Neural cell (in vitro differentiated cells): ENCODE measurements around the gene CCDC43. TPM values are rescaled to one million over a fixed set of nuclear protein-coding genes. Genes with fewer than 3 reads are reported as not detected.

Experiments used
- H2AFZ ChIP-seq: fragments of 200-600, 300-800 bp; sonication (generic), shearing (Covaris generic); 2 replicates; pipeline ENCODE4 v1.6.0; 2014; ENCODE audit warnings: low read depth, mild to moderate bottlenecking, antibody characterized with exemption, low read length, moderate library complexity
- H3F3A ChIP-seq: fragments of 200-600 bp; shearing (Covaris generic); 2 replicates; pipeline ENCODE4 v1.6.1; 2016; ENCODE audit warnings: mild to moderate bottlenecking, moderate library complexity, mixed read lengths, antibody characterized with exemption, low read length; ENCODE audit not compliant: insufficient read depth, poor library complexity, severe bottlenecking
- H3K27ac ChIP-seq: fragments of 200-600, 300-800 bp; sonication (generic), shearing (Covaris generic); 2 replicates; pipeline ENCODE4 v1.5.1; 2014; ENCODE audit warnings: mild to moderate bottlenecking, low read length, moderate library complexity
- H3K27me3 ChIP-seq: fragments of 300-800, 200-600 bp; sonication (generic), shearing (Covaris generic); 2 replicates; pipeline ENCODE4 v1.6.0; 2014; ENCODE audit warnings: mild to moderate bottlenecking, low read depth, low read length, moderate library complexity; ENCODE audit not compliant: insufficient read depth
- H3K36me3 ChIP-seq: fragments of 300-800, 200-600 bp; sonication (generic), shearing (Covaris generic); 2 replicates; pipeline ENCODE4 v1.5.1; 2014; ENCODE audit warnings: mild to moderate bottlenecking, antibody characterized with exemption, low read length, moderate library complexity; ENCODE audit not compliant: insufficient read depth
- H3K4me2 ChIP-seq: fragments of 300-800, 200-600 bp; sonication (generic), shearing (Covaris generic); 2 replicates; pipeline ENCODE4 v1.6.0; 2014; ENCODE audit warnings: mild to moderate bottlenecking, low read length
- H3K4me3 ChIP-seq: fragments of 300-800, 200-600 bp; sonication (generic), shearing (Covaris generic); 2 replicates; pipeline ENCODE4 v1.5.1; 2014; ENCODE audit warnings: mild to moderate bottlenecking, low read length, moderate library complexity
- H3K79me2 ChIP-seq: fragments of 200-600 bp; shearing (Covaris generic); replicated peaks from 2 replicates; pipeline ENCODE4 v1.6.0; 2014; ENCODE audit warnings: mild to moderate bottlenecking, low read length, moderate library complexity; ENCODE audit not compliant: insufficient read depth
- H3K9ac ChIP-seq: fragments of 300-800, 200-600 bp; sonication (generic), shearing (Covaris generic); 2 replicates; pipeline ENCODE4 v1.6.1; 2016; ENCODE audit warnings: mild to moderate bottlenecking, low read length, mixed read lengths
- H3K9me2 ChIP-seq: fragments of 200-600 bp; shearing (Covaris generic); 2 replicates; pipeline ENCODE4 v1.6.1; 2016; ENCODE audit warnings: mild to moderate bottlenecking, low read length, mixed read lengths; ENCODE audit not compliant: insufficient read depth
- H3K9me3 ChIP-seq: fragments of 200-600, 300-800 bp; sonication (generic), shearing (Covaris generic); 2 replicates; pipeline ENCODE4 v1.6.1; 2016; ENCODE audit warnings: mild to moderate bottlenecking, mixed run types, low read length, moderate library complexity, mixed read lengths
- H4K20me1 ChIP-seq: fragments of 200-600 bp; shearing (Covaris generic); 2 replicates; pipeline ENCODE4 v1.6.1; 2016; ENCODE audit warnings: mild to moderate bottlenecking, mixed run types; ENCODE audit not compliant: insufficient read depth
- EP300 ChIP-seq: fragments of 450-650 bp; conservative IDR thresholded peaks from 2 replicates; pipeline ENCODE4 v1.6.1; 2014; ENCODE audit warnings: antibody characterized with exemption, mild to moderate bottlenecking, moderate library complexity; ENCODE audit not compliant: poor library complexity, severe bottlenecking
- EZH2 ChIP-seq: fragments of 200-600, 300-800 bp; shearing (Covaris generic), sonication (generic); IDR thresholded peaks from 2 replicates; pipeline ENCODE4 v1.6.1; 2014; ENCODE audit warnings: antibody characterized with exemption, low read length, borderline replicate concordance, mild to moderate bottlenecking; ENCODE audit not compliant: insufficient read depth, poor library complexity, severe bottlenecking
- MXI1 ChIP-seq: fragments of 450-650 bp; conservative IDR thresholded peaks from 2 replicates; pipeline ENCODE4 v1.6.1; 2014; ENCODE audit warnings: antibody characterized with exemption, mild to moderate bottlenecking; ENCODE audit not compliant: poor library complexity, severe bottlenecking
- POLR2AphosphoS5 ChIP-seq: IDR thresholded peaks from 2 replicates; pipeline ENCODE4 v1.6.1; 2012
- RAD21 ChIP-seq: fragments of 450-650 bp; conservative IDR thresholded peaks from 2 replicates; pipeline ENCODE4 v1.6.1; 2014; ENCODE audit warnings: antibody characterized with exemption, mild to moderate bottlenecking, moderate library complexity
- SMC3 ChIP-seq: fragments of 450-650 bp; conservative IDR thresholded peaks from 2 replicates; pipeline ENCODE4 v1.6.1; 2014; ENCODE audit warnings: antibody characterized with exemption, mild to moderate bottlenecking, moderate library complexity; ENCODE audit not compliant: poor library complexity
- TAF1 ChIP-seq: IDR thresholded peaks from 2 replicates; pipeline ENCODE4 v1.6.1; 2012; ENCODE audit warnings: low read depth
- polyA plus RNA-seq: library from polyadenylated mRNA; depleted of rRNA; stranded (reverse); fragments of >200 nt; gene quantifications from 2 replicates; pipeline ENCODE4 v1.2.3, GENCODE V29; 2014
- TF ChIP-seq, protein P1 (sequence below): fragments of 450-650 bp; IDR thresholded peaks from 2 replicates; pipeline ENCODE4 v1.5.1; 2014; ENCODE audit warnings: antibody characterized with exemption, mild to moderate bottlenecking, moderate library complexity; ENCODE audit not compliant: poor library complexity, severe bottlenecking
- TF ChIP-seq, protein P2 (sequence below): IDR thresholded peaks from 2 replicates; pipeline ENCODE4 v1.6.1; 2012; ENCODE audit warnings: borderline replicate concordance

Gene CCDC43
- polyA plus RNA-seq, 1 donor from 2014 or later = 53.3 TPM

DNA sequence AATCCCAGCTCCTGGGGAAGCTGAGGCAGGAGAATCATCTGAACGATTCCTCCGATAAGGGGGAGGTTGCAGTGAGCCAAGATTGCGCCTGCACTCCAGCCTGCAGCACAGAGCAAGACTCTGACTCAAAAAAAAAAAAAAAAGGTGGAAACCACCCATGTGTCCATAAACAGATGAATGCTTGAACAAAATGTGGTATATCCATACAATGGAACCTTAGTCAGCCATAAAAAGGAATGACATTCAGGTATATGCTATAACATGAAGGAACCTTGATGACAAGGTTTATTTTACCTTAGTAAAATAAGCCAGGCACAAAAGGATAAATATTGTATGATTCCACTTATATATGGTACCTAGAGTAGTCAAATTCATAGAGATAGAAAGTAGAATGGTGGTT is 36.2 kb downstream of the CCDC43 start:
- H3K27ac ChIP-seq = no peak overlapping the region
- H3K27me3 ChIP-seq = peaks cover 20% of the 10 kb centered on the region
- no peaks in the 10 kb centered on the region for H3K79me2 ChIP-seq
- TF ChIP-seq TAF1 (no peak), RAD21 (no peak), EP300 (no peak), POLR2AphosphoS5 (no peak), MXI1 (no peak), SMC3 (no peak), EZH2 (no peak)
- TF ChIP-seq, protein P1, sequence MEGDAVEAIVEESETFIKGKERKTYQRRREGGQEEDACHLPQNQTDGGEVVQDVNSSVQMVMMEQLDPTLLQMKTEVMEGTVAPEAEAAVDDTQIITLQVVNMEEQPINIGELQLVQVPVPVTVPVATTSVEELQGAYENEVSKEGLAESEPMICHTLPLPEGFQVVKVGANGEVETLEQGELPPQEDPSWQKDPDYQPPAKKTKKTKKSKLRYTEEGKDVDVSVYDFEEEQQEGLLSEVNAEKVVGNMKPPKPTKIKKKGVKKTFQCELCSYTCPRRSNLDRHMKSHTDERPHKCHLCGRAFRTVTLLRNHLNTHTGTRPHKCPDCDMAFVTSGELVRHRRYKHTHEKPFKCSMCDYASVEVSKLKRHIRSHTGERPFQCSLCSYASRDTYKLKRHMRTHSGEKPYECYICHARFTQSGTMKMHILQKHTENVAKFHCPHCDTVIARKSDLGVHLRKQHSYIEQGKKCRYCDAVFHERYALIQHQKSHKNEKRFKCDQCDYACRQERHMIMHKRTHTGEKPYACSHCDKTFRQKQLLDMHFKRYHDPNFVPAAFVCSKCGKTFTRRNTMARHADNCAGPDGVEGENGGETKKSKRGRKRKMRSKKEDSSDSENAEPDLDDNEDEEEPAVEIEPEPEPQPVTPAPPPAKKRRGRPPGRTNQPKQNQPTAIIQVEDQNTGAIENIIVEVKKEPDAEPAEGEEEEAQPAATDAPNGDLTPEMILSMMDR = no peak
- TF ChIP-seq, protein P2, sequence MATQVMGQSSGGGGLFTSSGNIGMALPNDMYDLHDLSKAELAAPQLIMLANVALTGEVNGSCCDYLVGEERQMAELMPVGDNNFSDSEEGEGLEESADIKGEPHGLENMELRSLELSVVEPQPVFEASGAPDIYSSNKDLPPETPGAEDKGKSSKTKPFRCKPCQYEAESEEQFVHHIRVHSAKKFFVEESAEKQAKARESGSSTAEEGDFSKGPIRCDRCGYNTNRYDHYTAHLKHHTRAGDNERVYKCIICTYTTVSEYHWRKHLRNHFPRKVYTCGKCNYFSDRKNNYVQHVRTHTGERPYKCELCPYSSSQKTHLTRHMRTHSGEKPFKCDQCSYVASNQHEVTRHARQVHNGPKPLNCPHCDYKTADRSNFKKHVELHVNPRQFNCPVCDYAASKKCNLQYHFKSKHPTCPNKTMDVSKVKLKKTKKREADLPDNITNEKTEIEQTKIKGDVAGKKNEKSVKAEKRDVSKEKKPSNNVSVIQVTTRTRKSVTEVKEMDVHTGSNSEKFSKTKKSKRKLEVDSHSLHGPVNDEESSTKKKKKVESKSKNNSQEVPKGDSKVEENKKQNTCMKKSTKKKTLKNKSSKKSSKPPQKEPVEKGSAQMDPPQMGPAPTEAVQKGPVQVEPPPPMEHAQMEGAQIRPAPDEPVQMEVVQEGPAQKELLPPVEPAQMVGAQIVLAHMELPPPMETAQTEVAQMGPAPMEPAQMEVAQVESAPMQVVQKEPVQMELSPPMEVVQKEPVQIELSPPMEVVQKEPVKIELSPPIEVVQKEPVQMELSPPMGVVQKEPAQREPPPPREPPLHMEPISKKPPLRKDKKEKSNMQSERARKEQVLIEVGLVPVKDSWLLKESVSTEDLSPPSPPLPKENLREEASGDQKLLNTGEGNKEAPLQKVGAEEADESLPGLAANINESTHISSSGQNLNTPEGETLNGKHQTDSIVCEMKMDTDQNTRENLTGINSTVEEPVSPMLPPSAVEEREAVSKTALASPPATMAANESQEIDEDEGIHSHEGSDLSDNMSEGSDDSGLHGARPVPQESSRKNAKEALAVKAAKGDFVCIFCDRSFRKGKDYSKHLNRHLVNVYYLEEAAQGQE = no peak
- no peaks in the 10 kb centered on the region for H3F3A ChIP-seq
- H3K4me3 ChIP-seq = no peak overlapping the region
- H3K9me3 ChIP-seq = peaks cover 5% of the 10 kb centered on the region
- no peak overlapping the region for H2AFZ ChIP-seq
- H3K4me2 ChIP-seq = no peak overlapping the region
- H3K9me2 ChIP-seq = no peaks in the 10 kb centered on the region
- H3K9ac ChIP-seq = no peak overlapping the region
- H4K20me1 ChIP-seq = no peaks in the 10 kb centered on the region
- H3K36me3 ChIP-seq = no peaks in the 10 kb centered on the region

DNA sequence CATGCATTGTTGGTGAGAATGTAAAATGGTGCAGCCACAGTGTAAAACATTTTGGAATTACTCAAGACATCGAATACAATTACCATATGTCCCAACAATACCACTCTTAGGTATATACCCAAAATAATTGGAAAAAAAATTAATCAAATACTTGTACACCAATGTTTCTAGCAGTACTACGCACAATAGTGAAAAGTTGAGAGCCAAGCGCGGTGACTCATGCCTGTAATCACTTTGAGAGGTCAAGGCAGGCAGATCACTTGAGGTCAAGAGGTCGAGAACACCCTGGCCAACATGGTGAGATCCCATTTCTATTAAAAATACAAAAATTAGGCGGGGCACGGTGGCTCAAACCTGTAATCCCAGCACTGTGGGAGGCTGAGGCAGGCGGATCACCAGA is 36.8 kb downstream of the CCDC43 start:
- Histone ChIP-seq H3K9ac (no peak overlapping the region), H4K20me1 (no peaks in the 10 kb centered on the region), H3K27me3 (peaks cover 20% of the 10 kb centered on the region), H2AFZ (no peak overlapping the region), H3K4me2 (no peak overlapping the region), H3F3A (no peaks in the 10 kb centered on the region), H3K4me3 (no peak overlapping the region), H3K27ac (no peak overlapping the region), H3K79me2 (no peaks in the 10 kb centered on the region), H3K9me2 (no peaks in the 10 kb centered on the region), H3K36me3 (no peaks in the 10 kb centered on the region), H3K9me3 (peaks cover 5% of the 10 kb centered on the region)
- TF ChIP-seq TAF1 (no peak), SMC3 (no peak), EP300 (no peak), EZH2 (no peak), MXI1 (no peak), POLR2AphosphoS5 (no peak), RAD21 (no peak)
- TF ChIP-seq, protein P2 = no peak
- TF ChIP-seq, protein P1 = no peak
